IPS-NIHi7 (cell line): ENCODE measurements around the gene ASIC3.
A peak's percentile ranks its signal among the peaks of the same experiment; 100 is the strongest.
"Not testable (repeated sequence)": the region's sequence is repeated elsewhere in the genome, so short reads cannot be mapped to it uniquely, and the experiment has no call there.

Experiments used
- DNase-seq: peaks from one replicate; pipeline ENCODE4 v3.0.0; 2012; ENCODE audit warnings: mixed read lengths; ENCODE audit errors: extremely low spot score

The ASIC3 gene

DNA sequence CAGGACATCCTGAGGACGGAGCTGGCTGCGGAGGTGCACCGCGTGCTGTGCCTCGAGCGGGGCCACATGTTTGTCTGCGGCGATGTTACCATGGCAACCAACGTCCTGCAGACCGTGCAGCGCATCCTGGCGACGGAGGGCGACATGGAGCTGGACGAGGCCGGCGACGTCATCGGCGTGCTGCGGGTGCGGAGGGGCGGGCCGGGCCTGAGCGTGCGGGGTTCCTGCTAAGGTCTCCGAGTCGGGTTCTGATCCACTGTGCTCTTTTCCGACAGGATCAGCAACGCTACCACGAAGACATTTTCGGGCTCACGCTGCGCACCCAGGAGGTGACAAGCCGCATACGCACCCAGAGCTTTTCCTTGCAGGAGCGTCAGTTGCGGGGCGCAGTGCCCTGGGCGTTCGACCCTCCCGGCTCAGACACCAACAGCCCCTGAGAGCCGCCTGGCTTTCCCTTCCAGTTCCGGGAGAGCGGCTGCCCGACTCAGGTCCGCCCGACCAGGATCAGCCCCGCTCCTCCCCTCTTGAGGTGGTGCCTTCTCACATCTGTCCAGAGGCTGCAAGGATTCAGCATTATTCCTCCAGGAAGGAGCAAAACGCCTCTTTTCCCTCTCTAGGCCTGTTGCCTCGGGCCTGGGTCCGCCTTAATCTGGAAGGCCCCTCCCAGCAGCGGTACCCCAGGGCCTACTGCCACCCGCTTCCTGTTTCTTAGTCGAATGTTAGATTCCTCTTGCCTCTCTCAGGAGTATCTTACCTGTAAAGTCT lies 34.4 kb upstream of the ASIC3 start:
- DNase-seq = peak; percentile 83

DNA sequence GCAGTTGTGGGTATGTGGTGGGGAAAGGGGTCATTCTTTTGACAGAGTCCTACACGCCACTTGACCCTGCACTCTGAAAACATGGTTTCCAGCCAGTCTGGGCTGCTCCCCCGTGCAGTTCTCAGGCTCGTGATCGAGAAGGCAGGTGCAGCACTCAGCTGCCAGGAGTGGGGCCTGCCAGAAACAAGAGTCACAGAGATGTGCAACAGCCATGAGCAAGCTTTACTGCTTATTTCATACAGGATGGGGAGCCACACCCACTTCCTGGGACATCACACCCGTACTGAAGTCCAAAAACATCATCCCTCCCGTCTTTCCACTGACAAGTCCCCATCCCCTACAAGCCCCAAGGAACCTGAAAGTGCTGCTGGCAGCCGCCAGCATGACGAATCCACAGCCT lies 33.4 kb upstream of the ASIC3 start:
- DNase-seq = no peak

DNA sequence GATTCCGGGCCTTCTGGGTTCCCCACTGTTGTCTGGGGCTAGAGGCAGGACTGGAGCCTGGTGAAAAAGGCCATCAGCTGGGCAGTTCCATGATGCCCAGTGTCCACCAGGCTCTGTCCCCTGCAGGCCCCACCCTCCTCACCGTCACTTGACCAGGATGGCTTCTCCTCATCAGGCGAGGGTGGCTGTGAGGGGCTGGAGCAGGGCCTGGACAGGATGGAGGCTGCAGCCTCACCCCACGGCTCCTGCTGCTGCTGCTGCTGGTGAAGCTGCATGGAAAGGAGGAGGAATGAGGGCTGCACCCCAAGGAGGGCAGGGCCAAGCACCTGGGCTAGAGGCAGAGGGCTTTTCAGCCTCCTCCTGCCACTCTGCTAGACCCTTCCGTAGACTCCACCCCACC lies 32.4 kb upstream of the ASIC3 start:
- DNase-seq = no peak

DNA sequence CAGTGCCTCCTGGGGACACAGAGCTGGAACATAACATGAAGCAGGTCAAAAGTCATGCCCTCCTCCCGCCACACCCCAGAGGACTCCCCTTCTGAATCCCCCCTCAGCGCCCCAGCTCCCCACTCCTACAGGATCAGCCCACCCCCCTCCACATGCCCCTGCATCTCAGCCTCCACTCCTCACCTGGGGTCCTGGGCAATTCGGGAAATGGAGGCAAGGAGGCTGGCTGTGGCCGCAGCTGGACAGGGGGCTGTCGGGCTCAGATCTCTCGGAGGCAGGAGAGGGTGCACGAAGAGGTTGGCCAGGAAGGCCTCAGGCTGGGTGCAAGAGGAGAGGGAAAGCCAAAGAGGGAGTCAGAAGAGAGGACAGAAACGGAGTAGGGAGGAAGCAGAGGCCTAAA lies 31.8 kb upstream of the ASIC3 start:
- DNase-seq = no peak

DNA sequence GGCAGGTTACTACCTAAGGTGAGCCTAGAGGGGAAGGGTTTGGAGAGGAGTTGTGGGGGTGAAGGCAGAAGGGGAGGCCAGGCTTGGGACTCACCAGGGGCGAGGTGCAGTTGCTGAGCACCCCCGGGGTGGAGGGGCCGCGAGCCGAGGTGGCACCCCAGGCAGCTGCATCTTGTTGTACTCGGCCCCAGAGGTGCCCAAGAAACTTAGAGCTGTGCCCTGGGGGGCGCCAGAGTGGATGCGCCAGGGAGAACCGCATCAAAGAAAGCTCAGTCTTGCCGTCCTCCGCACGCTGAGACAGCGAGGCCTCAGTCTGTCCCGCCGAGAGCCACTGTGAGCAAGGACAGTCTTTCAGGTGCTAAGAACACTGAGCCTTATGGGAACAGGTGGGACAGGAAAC lies 31.4 kb upstream of the ASIC3 start:
- DNase-seq = no peak

DNA sequence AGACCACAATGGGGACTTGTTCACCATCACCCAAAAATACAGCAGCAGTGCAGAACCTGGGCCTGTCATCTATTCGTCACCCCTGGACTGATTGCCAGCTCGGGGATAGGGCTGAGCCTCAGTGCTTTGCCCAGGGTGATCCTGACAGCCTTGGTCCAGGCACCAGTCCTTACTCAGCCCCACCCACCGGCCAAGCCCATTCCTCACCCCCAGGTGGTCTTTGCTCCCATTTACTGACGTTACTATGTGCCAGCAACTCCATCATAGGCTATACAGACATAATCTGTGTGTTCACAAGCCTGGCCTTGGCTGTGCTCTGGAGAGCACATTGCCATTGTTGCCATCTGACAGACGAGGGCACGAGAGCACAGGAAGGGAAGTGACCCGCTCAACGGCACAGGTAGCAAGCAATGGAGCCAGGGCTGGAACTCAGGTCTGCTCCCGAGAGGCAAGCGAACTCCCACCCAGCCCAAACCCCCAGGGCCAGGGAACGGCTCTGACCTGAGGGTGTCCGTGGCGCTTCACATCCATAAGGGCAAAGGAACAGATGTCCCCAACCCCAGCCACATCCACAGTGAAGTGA lies 30.9 kb upstream of the ASIC3 start:
- DNase-seq = no peak

DNA sequence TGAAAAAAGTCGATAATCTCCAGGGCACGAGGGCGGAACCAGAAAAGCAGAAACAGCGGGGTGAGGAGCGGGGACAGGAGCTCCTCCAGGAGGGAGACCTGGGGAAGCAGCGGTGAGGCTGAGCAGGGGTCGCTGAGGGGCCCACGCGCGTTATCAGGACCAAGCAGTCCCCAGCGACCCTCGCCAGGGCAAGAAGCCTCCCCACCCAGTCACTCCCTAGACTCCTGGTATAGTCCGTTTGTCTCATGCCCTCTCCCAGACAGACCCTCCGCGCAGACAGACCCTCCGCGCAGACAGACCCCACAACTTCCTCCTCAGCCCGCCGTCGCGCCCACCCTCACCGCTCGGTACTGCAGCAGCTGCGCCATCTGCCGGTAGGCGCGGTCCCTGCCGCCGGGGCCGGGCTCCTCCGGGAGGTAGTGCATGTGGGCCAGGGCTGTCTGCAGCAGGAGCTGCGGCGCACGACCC lies 30.3 kb upstream of the ASIC3 start:
- DNase-seq = peak; percentile 79

DNA sequence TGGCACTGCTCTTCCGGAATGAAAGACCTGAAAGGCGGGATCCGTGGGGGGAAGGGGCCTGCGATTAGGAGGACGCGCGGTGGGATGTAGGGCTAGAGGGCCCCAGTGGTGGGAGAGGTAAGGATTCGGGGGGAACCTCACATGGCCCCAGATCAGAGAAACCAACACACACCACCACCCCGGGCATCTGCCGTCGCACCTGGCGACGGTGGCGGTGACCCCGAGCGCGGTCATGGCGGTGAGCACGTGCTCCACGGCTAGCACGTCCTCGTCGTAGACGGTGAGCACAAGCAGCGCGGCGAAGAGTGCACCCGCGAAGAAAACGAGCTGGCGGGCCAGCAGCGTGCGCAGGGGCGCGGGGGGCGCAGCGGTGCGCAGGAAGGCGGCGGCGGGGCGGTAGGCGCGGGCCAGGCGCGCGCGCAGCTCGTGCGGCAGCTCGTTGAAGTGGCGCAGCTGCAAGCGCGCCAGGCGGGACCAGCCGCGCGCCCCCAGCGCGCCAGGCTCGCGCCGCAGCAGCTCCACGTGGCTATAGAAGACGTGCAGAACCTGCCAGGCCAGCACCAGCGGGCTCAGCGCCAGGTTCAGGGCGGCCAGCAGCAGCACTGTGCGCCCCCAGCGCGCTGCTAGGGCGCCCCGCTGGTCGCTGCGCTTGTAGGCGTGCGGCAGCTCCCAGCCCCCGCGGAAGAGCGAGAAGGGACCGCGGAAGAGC lies 29.8 kb upstream of the ASIC3 start:
- no peak for DNase-seq

DNA sequence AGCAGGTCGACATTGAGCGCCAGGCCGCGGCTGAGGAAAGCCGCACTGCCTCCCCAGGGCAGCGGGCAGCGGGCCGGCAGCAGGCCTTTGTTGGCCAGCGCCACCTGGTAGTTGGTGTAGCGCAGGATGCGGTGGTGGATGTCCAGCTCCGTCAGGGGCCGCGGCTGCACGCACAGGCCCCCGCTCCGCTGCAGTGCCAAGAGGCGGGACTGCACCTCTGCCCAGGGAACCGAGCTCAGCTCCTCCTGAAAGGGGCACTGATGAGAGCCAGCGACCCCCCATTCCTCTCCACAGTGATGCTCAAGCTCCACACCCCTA lies 29.2 kb upstream of the ASIC3 start:
- DNase-seq = no peak

DNA sequence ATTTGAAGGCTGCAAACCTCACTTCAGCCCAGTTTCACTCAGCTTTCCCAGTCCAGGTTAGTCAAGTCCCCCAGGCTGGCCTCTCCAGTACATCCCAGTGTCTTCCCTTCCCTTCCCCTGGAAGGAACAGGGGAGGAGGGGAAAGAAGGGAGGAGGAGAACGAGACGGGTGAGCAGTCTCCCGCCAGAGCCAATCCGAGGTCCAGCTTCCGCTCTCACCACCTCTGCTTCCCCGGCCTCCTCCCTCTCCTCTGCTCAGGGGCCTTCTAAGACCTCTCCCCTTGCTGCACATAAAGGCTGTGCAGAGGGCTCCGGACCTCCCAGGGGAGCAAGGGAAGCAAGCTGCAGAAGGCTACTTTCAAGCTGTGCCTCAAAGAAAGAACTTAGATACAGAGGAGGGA lies 28.1 kb upstream of the ASIC3 start:
- DNase-seq = no peak

DNA sequence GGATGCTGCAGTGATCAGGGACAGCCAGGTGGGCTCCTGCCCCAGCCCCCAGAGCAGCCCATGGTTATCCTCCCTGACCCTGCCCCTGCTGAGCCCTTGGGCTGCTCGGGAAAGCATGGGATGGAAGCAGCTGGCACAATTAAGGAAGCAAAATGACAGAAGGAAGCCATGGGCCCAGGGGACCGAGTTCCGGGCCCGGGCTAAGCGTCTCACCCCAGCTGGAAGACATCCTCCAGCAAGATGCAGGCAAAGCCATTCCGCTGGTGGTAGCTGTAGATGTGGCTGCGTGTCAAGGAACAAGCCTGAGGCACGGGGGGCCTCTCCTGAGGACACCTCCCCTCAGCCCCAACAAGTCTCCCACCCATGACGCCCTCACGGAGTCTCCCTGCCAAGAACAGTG lies 25.1 kb upstream of the ASIC3 start:
- no peak for DNase-seq

DNA sequence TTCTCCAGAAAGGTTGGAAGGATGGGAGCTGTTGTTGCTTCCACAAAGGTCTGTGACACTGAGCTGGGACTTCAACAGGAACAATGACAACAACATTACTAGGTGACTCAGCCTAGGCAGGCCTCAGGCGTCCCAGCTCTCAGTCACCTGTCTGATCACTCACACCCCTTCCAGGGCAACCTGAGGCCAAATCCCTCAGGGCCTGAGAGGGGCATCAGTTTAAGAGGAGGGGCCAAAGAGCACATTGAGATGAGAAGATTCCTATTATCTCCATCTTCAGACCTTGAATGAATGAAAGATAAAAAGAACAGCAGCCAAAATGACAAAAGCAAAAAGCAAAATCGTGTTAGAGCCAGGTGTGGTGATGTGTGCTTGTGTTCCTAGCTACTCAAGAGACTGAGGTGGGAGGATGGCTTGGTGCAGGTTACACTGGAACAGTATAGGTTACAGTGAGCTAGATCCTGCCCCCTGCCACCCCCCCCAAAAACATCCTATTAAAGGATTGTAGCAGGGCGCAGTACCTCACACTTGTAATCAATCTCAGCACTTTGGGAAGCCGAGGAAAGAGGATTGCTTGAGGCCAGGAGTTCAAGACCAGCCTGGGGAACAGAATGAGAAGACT lies 23.8 kb upstream of the ASIC3 start, which contains the start of gene ATG9B:
Gene ATG9B (minus strand): TSS at position 60 of the 622 bp plus-strand sequence. CDS start 71 bp downstream, outside the sequence.
- no peak for DNase-seq

DNA sequence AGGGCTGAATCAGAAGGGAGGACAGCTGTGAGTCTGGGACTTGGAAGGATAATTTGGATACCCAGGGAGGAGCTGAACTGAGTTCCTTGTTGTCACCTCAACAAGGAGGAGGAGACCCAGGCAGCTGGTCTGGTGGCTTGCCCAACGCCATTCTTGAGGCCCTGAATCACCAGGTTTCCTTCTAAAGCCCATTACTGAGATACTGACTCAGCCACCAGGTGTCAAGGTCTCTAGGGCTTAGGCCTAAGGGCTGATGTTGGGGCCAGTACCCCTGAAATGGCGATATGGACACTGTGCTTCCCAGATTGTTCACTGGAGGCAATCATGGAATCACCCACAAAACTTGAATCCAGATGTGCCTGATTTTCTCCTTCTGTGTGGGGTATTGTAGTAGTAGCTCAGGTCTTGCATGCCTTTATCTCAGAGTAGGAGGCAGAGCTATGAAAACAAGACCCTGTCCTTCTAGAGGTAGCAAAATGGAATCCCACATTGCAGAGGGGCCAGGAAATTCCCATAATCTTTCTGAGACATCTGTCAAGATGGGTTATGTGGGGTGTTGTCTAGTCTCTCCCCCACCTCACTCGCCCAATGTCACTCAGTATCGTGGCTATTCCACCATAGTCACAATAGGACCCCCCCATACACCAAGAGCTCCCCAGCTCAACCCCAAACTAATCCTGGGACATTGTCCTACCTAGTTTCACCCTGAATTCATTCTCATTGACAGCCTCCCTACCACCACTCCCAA lies 22.2 kb upstream of the ASIC3 start:
- no peak for DNase-seq

DNA sequence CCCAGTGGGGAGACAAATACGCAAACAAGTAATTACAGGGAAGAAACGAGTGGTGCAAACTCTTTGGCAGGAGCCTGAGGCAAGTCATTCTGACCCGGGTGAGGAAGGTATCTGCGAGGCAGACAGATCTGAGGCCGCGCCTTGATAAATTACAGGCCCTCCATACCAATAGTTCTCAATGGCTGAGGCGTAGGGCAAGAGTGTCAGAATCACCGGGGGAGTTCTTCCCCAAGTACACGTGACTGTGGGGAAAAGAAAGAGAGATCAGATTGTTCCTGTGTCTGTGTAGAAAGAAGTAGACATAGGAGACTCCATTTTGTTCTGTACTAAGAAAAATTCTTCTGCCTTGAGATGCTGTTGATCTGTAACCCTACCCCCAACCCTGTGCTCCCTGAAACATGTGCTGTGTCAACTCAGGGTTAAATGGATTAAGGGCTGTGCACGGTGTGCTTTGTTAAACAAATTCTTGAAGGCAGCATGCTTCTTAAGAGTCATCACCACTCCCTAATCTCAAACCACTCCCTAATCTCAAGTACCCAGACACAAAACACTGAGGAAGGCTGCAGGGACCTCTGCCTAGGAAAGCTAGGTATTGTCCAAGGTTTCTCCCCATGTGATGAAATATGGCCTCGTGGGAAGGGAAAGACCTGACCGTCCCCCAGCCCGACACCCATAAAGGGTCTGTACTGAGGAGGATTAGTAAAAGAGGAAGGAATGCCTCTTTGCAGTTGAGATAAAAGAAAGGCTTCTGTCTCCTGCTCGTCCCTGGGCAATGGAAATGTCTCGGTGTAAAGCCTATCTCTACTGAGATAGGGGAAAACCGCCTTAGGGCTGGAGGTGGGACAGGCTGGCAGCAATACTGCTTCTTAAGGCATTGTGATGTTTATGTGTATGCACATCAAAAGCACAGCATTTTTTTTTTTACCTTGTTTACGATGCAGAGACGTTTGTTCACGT lies 21.3 kb upstream of the ASIC3 start:
- DNase-seq = not testable (repeated sequence)

DNA sequence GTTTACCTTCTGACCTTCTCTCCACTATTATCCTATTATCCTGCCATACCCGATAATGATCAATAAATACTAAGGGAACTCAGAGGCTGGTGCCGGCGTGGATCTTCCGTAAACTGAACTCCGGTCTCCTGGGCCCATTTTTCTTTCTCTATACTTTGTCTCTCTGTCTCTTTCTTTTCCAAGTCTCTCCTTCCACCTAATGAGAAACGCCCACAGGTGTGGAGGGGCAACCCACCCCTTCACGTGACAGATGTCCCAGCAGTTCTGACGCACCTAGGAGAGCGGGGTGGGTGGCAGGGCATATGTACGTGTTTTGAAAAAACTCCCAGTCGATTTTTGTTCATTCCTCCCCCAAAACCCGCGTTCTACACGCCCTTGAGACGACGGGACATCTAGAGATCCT lies 20.6 kb upstream of the ASIC3 start:
- DNase-seq = not testable (repeated sequence)

DNA sequence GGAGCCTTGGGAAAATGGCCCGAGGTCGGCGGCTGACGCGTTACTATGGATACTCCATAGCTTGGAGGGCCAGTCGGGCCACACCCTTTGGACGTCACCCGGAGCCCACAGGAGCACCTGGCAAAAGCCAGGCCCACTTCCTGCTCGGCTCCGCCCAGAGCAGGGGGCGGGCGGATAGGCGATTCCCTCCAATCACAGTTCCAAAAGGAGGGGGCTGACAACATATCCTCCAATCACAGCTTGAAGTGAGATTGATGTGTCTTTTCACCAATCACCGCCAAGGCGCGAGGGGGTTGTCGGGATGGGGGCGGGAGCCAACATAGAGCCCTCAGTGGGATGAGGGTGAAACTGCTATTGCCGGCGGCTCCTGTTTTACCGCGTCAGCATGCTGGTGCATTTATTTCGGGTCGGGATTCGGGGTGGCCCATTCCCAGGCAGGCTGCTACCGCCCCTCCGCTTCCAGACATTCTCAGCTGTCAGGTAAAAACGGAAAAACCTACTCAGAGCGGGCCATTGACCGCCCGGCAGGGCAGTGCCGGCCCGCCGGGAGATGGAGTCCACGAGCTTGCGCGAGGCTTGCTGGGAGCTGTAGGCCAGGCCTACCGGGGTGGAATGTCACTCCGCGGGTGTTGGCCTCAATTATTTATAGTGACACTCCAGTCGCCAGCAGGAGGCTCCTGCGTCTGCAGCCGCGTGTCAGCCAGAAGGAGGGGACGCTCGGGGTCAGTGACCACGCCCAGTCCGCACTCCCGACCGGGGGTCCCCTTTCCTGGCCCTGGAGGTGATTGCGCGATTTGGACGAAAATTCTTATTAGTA lies 20.0 kb upstream of the ASIC3 start, which contains the start of gene ABCB8:
Gene ABCB8 (plus strand): TSS at position 320 of the 817 bp plus-strand sequence. CDS start 66 bp downstream, at position 386.
- DNase-seq = peak; percentile 99

DNA sequence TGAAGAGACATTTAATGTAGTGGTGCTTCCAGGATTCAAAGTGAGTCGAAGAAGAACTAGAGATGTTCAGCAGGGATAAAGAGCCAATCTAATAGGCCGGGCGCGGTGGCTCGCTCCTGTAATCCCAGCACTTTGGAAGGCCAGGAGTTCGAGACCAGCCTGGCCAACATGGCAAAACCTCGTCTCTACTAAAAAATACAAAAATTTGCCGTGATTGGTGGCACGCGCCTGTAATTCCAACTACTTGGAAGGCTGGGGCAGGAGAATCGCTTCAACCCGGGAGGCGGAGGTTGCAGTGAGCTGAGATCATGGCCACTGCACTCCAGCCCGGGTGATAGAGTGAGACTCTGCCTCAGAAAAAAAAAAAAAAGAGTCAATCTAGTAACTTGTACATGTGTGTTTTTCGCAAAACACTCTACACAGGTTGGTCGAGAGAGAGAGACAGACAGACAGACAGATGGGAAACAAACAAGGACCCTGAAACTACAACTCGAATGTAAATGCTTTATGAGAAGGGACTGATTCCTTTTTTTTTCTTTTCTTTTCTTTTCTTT lies 19.3 kb upstream of the ASIC3 start:
- no peak for DNase-seq

DNA sequence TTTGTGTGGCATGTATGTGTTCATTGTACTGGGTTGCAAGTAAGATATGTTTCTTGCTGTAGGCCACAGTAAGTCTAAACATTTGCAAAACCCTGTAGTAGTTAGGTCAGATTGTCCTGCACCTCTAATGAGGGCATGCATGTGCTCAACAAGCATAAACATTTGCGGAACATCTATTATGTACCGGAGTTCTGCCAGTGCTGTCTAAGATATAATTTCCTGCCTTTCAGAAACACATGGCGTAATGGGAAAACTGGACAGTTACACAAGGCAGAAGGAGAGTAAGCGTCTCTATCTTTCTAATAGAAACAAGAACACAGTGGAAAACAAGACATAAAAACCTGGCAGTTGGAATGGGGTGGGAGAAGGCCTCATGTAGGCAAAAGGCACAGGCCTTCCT lies 17.3 kb upstream of the ASIC3 start:
- no peak for DNase-seq
